HL-60/S4 treated with phorbol 12-myristate 13-acetate at 8.2 ng/mL for 4 days and 3 days (cell line): ENCODE data around the gene ARHGEF10L.

ENCODE experiments used
- in situ Hi-C: fragments of 300-500 bp; cut with MboI; formaldehyde crosslinking; loops from 2 replicates; pipeline ENCODE4 v1.15.0; 2022; ENCODE audit warnings: low sequenced_read_pairs

The ARHGEF10L gene

DNA sequence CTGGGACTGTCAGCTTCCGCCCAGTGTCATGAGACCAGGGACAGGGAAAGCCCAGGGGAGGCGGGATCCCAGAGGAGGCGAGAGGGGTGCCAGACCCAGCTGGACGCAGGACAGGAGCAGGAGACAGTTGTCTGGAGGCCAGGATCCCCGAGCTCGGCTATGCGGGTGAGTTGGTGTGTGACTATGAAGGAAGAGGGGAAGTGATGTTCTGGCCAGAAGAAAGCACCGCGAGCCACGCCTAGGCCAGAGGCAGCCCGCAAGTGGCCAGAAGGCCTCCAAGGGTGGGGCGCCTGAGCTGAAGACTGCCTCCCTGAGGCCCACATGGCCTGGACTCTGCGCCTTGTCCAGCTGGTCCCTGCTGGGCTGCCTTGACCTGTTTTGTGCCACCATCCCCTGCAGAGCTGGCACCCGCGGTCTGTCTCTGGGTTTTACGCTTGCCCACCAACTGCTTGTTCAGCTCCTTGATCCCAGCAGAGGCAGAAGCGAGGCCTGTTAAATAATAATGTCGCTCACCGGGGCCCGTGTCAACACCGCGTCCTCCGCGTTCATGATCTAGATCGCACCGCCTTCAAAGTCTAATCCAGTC, 130.5 kb downstream of the ARHGEF10L start:
- in situ Hi-C loops = no loop called here

GRCh38 chr1:17670587-17671313, 131.3 kb downstream of the ARHGEF10L start:
- in situ Hi-C loops = no loop called here

GRCh38 chr1:17671314-17671705, 131.8 kb downstream of the ARHGEF10L start:
- in situ Hi-C loops = no loop called here

DNA sequence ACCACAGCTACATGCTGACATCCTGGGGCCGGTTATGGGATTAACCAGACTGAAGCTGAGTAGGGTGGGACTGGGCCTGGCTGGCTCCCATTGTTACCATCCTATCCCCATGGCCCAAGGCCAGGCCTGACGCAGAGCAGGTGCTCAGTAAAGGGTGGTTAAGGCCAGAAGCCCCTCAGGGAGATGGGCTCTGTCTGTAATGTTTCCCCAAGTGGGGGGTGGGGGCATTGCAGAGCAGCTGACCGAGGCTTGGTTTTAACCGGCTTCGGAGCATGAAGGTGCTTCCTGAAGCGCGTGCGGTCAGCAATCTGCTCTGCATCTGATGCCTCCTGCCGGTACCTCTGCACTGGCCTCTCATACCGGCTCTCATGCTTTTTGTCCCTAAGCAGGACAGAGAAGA, 132.2 kb downstream of the ARHGEF10L start:
- in situ Hi-C loops = no loop called here

DNA sequence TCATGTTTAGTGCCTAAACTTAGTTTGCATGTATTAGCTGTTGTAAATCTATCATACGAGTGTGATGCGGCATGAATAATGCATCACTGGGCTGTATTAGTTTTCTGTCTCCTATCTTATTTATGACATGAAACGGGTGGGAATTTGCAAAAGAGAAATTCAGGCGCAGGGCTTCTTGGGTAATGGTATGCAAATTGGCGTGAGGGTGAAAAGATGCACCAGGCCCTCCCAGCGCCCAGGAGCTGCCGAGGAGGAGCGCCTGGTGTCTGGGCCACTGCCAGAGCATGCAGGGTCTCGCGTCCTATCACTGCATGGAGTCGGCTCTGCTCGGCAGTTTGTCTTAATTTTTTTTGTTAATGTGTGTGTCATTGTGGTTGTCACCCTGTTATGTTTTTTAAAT, 132.7 kb downstream of the ARHGEF10L start:
- in situ Hi-C loops = no loop called here

DNA sequence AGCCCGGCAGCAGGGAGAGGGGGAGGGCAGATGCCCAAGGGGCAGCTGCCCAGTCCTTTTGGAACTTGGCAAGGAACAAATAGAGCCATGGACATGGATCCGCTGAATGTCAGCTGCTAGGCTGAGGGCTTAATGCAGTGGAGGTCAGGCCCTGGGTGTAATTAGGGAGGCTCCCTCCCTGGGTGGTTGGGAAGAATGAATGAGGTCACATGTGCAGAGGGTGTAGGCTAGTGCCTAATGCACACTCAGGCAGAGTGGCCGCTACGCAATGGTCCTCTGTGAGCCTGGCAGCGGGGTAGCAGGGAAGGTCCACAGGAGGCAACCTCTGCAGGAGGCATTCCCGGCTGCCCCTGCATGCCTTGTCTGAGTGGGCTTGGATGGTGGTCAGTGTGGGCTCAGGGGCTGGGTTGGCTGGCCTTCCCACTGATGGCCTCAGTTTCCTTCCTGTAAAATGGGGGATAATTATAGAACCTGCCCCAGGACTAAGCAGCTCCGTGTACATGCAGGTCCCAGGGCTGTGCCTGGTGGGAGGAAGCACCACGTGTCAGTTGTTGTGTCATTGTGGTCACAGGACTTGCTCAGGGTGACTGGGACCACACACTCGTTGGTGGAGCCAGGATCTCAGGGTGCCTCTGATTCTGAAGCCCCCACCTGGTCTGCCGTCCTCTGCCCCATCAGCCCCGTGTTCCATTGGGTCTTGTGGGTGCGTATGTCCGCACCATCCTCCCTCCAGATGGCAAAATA, 134.0 kb downstream of the ARHGEF10L start:
- in situ Hi-C loops = no loop called here

GRCh38 chr1:17674726-17675500, 135.4 kb downstream of the ARHGEF10L start:
- in situ Hi-C loops = no loop called here

DNA sequence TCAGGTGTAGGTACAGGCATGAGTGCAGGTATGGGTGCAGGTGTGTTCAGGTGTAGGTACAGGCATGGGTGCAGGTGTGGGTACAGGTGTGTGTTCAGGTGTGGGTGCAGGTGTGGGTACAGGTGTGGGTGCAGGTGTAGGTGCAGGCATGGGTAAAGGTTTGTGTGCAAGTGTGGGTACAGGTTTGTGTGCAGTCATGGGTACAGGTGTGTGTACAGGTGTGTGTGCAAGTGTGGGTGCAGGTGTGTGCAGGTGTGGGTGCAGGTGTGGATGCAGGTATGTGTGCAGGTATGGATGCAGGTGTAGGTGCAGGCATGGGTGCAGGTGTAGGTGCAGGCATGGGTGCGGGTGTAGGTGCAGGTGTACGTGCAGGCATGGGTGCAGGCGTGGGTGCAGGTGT, 136.2 kb downstream of the ARHGEF10L start:
- in situ Hi-C loops = no loop called here

- in situ Hi-C loops = no loop called here
These were observed 137.0 kb downstream of the ARHGEF10L start for GRCh38 chr1:17676387-17677060.

- in situ Hi-C loops = no loop called here
These were observed 138.5 kb downstream of the ARHGEF10L start for GRCh38 chr1:17678011-17678410.

- in situ Hi-C loops = no loop called here
These were observed 140.4 kb downstream of the ARHGEF10L start for GRCh38 chr1:17679856-17680255.

DNA sequence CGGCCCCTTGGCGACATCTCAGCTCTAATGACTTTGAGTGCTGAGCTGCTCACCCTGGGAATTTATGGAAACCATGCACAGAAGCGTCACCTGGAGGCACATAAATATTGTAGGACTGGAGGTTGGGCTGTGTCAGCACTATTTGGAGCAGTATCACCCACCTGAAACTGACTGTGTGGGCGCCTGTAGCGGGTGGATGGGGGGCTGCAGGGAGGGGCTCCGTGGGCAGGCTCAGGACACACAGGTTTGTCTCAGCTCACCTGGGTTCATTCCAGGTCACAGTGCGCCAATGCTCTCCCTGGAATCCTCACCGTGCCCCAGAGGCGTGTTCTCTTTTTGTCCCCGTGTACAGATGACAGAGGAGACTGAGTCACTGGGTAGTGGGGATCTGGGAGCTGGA, 140.8 kb downstream of the ARHGEF10L start:
- in situ Hi-C loops = no loop called here

- in situ Hi-C loops = no loop called here
These were observed 142.9 kb downstream of the ARHGEF10L start for GRCh38 chr1:17682400-17682799.

DNA sequence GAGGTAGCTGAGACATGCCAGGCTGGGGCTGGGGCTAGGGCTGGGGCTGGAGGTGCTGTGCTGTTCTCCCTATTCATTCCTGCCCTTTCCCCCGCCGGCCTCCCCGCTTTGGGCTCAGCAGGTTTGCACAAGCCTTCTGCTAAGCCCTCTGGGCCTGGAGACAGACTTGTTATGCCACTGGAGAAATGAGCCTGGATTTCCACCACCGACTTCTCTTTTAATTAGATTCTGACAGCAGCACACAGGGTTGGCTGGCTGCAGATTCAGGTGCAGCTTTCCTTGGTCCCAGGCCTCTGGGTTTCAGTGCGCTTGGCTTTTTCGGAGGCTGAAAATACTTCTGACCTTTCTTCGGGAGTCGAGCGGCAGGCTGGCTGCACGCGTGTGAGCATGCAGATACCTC, 144.1 kb downstream of the ARHGEF10L start:
- in situ Hi-C loops = no loop called here

- in situ Hi-C loops = no loop called here
These were observed 145.3 kb downstream of the ARHGEF10L start for GRCh38 chr1:17684810-17685209.

GRCh38 chr1:17686258-17686657, 146.8 kb downstream of the ARHGEF10L start:
- in situ Hi-C loops = no loop called here

GRCh38 chr1:17687145-17687544, 147.6 kb downstream of the ARHGEF10L start:
- in situ Hi-C loops = no loop called here

GRCh38 chr1:17688217-17688810, 148.8 kb downstream of the ARHGEF10L start:
- in situ Hi-C loops = no loop called here

GRCh38 chr1:17689011-17689410, 149.5 kb downstream of the ARHGEF10L start:
- in situ Hi-C loops = no loop called here

DNA sequence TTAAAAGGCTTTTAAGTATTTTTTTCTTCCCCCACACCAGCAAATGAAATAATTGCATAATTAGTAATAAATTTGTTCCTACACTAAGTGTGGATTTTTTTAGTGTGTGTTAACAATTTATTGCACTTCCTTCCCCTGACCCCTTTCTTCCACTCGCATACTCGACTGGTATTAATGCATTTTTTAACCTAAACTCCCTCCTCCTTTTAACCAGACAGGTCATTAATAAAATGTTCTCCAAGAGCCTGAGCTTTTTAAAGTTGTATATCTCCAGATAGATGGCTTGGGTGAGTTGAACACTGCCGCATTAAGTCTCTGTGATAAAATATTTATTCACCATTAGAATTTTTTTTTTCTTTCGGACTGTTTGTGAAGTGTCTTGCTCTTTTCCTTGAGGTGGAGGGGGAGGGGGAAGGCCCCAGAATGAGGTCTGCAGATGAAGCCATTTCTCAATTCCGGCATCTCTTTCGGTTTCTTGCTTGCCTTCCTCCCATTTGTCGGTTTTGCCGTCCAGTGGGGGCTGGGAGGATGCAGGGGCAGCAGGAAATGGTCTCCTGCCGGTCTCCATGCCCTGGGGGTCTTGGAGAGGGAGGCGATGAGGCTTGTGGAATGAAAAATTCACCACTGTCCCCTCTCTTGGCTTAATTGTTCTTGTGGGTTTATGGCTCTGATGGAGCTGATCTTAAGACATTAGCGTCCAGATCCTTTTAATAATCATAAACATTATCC, 151.6 kb downstream of the ARHGEF10L start:
- in situ Hi-C loops = no loop called here
